Breast epithelium (tissue), 3 donors: ENCODE results near the gene HERC6.

ENCODE experiments used
- POLR2A ChIP-seq: fragments of 450-650 bp; IDR thresholded peaks from one replicate; pipeline ENCODE4 v1.6.1; 2016; ENCODE audit warnings: antibody characterized with exemption, mild to moderate bottlenecking, moderate library complexity
- POLR2AphosphoS5 ChIP-seq, 3 donors: sonication (generic); formaldehyde crosslinking; IDR thresholded peaks; one replicate each; pipeline ENCODE4 v1.6.1; 2017; ENCODE audit warnings: antibody characterized with exemption in 3 of 3
- TF ChIP-seq, protein P1 (sequence below), 3 donors: fragments of 450-650 bp; IDR thresholded peaks; one replicate each; pipeline ENCODE4 v1.5.1; 2016 to 2017; ENCODE audit warnings: antibody characterized with exemption in 3 of 3, mild to moderate bottlenecking in 3 of 3, moderate library complexity in 3 of 3

DNA sequence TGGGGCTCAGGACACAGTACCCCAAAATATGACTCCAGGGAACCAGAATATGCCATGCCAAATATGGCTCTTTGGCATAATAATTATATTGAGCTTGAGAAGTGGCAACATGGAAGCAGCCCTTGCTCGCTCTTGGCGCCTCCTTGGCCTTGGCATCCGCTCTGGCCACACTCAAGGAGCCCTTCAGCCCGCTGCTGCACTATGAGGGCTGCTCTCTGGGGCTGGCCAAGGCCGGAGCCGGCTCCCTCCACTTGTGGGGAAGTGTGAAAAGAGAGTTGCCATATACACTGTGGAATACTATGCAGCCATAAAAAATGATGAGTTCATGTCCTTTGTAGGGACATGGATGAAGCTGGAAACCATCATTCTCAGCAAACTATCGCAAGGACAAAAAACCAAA, 18.4 kb upstream of the HERC6 start:
- TF ChIP-seq, protein P1, sequence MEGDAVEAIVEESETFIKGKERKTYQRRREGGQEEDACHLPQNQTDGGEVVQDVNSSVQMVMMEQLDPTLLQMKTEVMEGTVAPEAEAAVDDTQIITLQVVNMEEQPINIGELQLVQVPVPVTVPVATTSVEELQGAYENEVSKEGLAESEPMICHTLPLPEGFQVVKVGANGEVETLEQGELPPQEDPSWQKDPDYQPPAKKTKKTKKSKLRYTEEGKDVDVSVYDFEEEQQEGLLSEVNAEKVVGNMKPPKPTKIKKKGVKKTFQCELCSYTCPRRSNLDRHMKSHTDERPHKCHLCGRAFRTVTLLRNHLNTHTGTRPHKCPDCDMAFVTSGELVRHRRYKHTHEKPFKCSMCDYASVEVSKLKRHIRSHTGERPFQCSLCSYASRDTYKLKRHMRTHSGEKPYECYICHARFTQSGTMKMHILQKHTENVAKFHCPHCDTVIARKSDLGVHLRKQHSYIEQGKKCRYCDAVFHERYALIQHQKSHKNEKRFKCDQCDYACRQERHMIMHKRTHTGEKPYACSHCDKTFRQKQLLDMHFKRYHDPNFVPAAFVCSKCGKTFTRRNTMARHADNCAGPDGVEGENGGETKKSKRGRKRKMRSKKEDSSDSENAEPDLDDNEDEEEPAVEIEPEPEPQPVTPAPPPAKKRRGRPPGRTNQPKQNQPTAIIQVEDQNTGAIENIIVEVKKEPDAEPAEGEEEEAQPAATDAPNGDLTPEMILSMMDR (IDR thresholded peaks at IDR 0.05): no peak
- TF ChIP-seq POLR2AphosphoS5 (IDR thresholded peaks at IDR 0.05): no peak
- no peak for TF ChIP-seq POLR2A
